Measurements from ENCODE around the gene TMEM242. TPM values are rescaled to one million over a fixed set of nuclear protein-coding genes. Genes with fewer than 3 reads are reported as not detected.

Gene TMEM242
- total and polyA plus RNA-seq, 2 of the 13 experiments (the other 11 are each of a cell fraction or from before 2014, with no cell fraction given) = 5.6 to 11.1 TPM

GRCh38 chr6:157323255-157323965, at the start of gene TMEM242 (continued):
- TF ChIP-seq ZBTB40 (IDR thresholded peaks at IDR 0.05) (peak; percentile 62), ZBTB40 (CRISPR knock-in tag; IDR thresholded peaks at IDR 0.05) (peak; percentile 93), YY1 (IDR thresholded peaks at IDR 0.05; ENCODE audit: insufficient read depth, insufficient replicate concordance, low read depth, low read length) (peak; percentile 97), ZNF414 (CRISPR knock-in tag; IDR thresholded peaks at IDR 0.05) (peak; percentile 99), ZNF691 (CRISPR knock-in tag; IDR thresholded peaks at IDR 0.05; ENCODE audit: borderline replicate concordance, low read depth) (peak; percentile 92; the same call in 1 of the 2 replicates), YEATS4 (CRISPR knock-in tag; IDR thresholded peaks at IDR 0.05; ENCODE audit: borderline replicate concordance) (peak; percentile 99), NFKBIZ (CRISPR knock-in tag; IDR thresholded peaks at IDR 0.05) (peak; percentile 94), ZNF761 (CRISPR knock-in tag; conservative IDR thresholded peaks at IDR 0.05) (peak; percentile 95), ZNF883 (CRISPR knock-in tag; IDR thresholded peaks at IDR 0.05; ENCODE audit: not compliant biosample characterization) (peak; percentile 86), GPN1 (CRISPR knock-in tag; IDR thresholded peaks at IDR 0.05; ENCODE audit: borderline replicate concordance) (0 out of 2 replicates have a peak, but pooled peaks have one; percentile 83), HINFP (CRISPR knock-in tag; IDR thresholded peaks at IDR 0.05; ENCODE audit: low read depth) (peak; percentile 67), RFX5 (IDR thresholded peaks at IDR 0.05; ENCODE audit: low read depth, low read length) (peak; percentile 69; the same call in 1 of the 2 replicates), ZBTB37 (CRISPR knock-in tag; IDR thresholded peaks at IDR 0.05) (peak; percentile 42)
